ENCODE data around the gene OR4C45. TPM values are rescaled to one million over a fixed set of nuclear protein-coding genes. Genes with fewer than 3 reads are reported as not detected.

Gene OR4C45
- total and polyA plus RNA-seq, 2 of the 8 experiments (the other 6 are each of a cell fraction or from before 2014, with no cell fraction given) = not detected

- H4K20me1 ChIP-seq (replicated peaks in 1 of 2; ENCODE audit: control insufficient read depth in 1 of 2, insufficient read depth in 2 of 2, low read length in 2 of 2) = no peaks in the 10 kb centered on the region
- ChIA-PET POLR2A (ENCODE audit: partially characterized antibody) (no interaction called here), CTCF (ENCODE audit: partially characterized antibody) (interaction anchor here (0.5 to 1.1 kb wide), 4 partner anchors 12 to 397 kb away, joined by 3 read pairs; no protein-coding TSS in a partner anchor)
- no peaks in the 10 kb centered on the region for H3K27me3 ChIP-seq (replicated peaks in 1 of 4; ENCODE audit: control insufficient read depth in 3 of 4, extremely low read depth in 1 of 4, insufficient read depth in 3 of 4, low read length in 3 of 4)
- no peak overlapping the region for H4K91ac ChIP-seq (replicated peaks; ENCODE audit: insufficient read length, low read length)
- 57% methylated on average over 6 of the region's 6 CpGs; no CpG with 5 or more reads in 1 of the 2 experiments for WGBS, 2 experiments (ENCODE audit: extremely low coverage in 1 of 2, insufficient coverage in 1 of 2, insufficient read length in 1 of 2, insufficient replicate concordance in 2 of 2, low coverage in 1 of 2, low lambda C conversion rate in 2 of 2, missing lambda C conversion rate in 1 of 2)
- TF ChIP-seq SIN3A (conservative IDR thresholded peaks at IDR 0.05 in 1 of 2, IDR thresholded peaks at IDR 0.05 in 1 of 2; ENCODE audit: low read depth in 1 of 2, low read length in 2 of 2) (no peak), RBBP5 (IDR thresholded peaks at IDR 0.05; ENCODE audit: borderline replicate concordance, low read depth, low read length) (no peak), CEBPB (IDR thresholded peaks at IDR 0.05; ENCODE audit: low read depth, low read length) (no peak), CTCF (IDR thresholded peaks at IDR 0.05; ENCODE audit: control extremely low read depth in 1 of 3, insufficient read depth in 1 of 3, low read depth in 1 of 3, low read length in 3 of 3) (peak; percentile 13 to 56 (median 26); a peak in 3 of 4 replicates), SUZ12 (IDR thresholded peaks at IDR 0.05; ENCODE audit: low read length) (no peak), RAD21 (IDR thresholded peaks at IDR 0.05 in 1 of 2, conservative IDR thresholded peaks at IDR 0.05 in 1 of 2; ENCODE audit: low read depth in 2 of 2, low read length in 2 of 2) (peak; percentile 69 to 71), EP300 (IDR thresholded peaks at IDR 0.05; ENCODE audit: borderline replicate concordance in 1 of 2, low read depth in 2 of 2, low read length in 2 of 2) (no peak), ZNF274 (IDR thresholded peaks at IDR 0.05; ENCODE audit: borderline replicate concordance, extremely low read depth, low read length) (no peak), CHD1 (IDR thresholded peaks at IDR 0.05; ENCODE audit: low read depth, low read length) (no peak)
- no peak overlapping the region for H2BK5ac ChIP-seq (ENCODE audit: low read depth, low read length)
- H3K9ac ChIP-seq (replicated peaks in 1 of 4; ENCODE audit: extremely low read depth in 1 of 4, low read depth in 3 of 4, low read length in 3 of 4) = no peak overlapping the region
- H3K36me3 ChIP-seq (ENCODE audit: control insufficient read depth in 2 of 4, insufficient read depth in 4 of 4, low read length in 3 of 4) = no peaks in the 10 kb centered on the region
- DNase-seq (ENCODE audit: low read depth in 1 of 2, low spot score in 2 of 2) (peak in 1 of 2 experiments; percentile 71), FAIRE-seq (no peak)
- no peaks in the 10 kb centered on the region for H3K79me1 ChIP-seq (ENCODE audit: low read depth, low read length)
- H3K18ac ChIP-seq (ENCODE audit: extremely low read depth, low read length) = no peak overlapping the region
- no peak overlapping the region for H3K4me2 ChIP-seq (ENCODE audit: insufficient read depth in 1 of 2, low read depth in 2 of 2, low read length in 2 of 2)
- no peak overlapping the region for H2BK20ac ChIP-seq (ENCODE audit: low read length)
- H2AFZ ChIP-seq (ENCODE audit: low read length) = no peak overlapping the region
- no peak overlapping the region for H2BK15ac ChIP-seq (ENCODE audit: low read length)
- peaks cover 46 to 60% of the 10 kb centered on the region in 2 experiments for H3K9me3 ChIP-seq (ENCODE audit: insufficient read depth in 2 of 2, low read depth in 1 of 2, low read length in 1 of 2)
- H3K23ac ChIP-seq (ENCODE audit: insufficient read length) = no peak overlapping the region
- H3K23me2 ChIP-seq (ENCODE audit: low read depth, low read length) = no peaks in the 10 kb centered on the region
- no peak overlapping the region for H3K27ac ChIP-seq (ENCODE audit: low read depth, low read length)
- H4K5ac ChIP-seq (ENCODE audit: insufficient read length, low read depth, low read length) = no peak overlapping the region
- no peak overlapping the region for H2AK5ac ChIP-seq (ENCODE audit: low read depth, low read length)
- no peak overlapping the region for H2BK12ac ChIP-seq (ENCODE audit: low read depth, low read length)
- H3K4ac ChIP-seq (replicated peaks; ENCODE audit: insufficient read length, low read depth, low read length) = no peak overlapping the region
- H3K79me2 ChIP-seq (ENCODE audit: control insufficient read depth in 1 of 2, insufficient read depth in 2 of 2, low read length in 2 of 2) = no peaks in the 10 kb centered on the region
- no peak overlapping the region for H2BK120ac ChIP-seq (replicated peaks; ENCODE audit: low read depth, low read length)
- H3K56ac ChIP-seq (replicated peaks; ENCODE audit: insufficient read length, low read depth, low read length) = no peak overlapping the region
- H4K8ac ChIP-seq (ENCODE audit: extremely low read depth, insufficient read depth, low read length) = no peak overlapping the region
- H3K4me3 ChIP-seq (ENCODE audit: extremely low read depth in 1 of 4, insufficient read depth in 2 of 4, low read depth in 3 of 4, low read length in 4 of 4) = no peak overlapping the region
- no peak overlapping the region for H3K14ac ChIP-seq (ENCODE audit: insufficient read length)
- H3K4me1 ChIP-seq (replicated peaks in 1 of 4; ENCODE audit: control insufficient read depth in 3 of 4, insufficient read depth in 4 of 4, low read length in 3 of 4) = no peaks in the 10 kb centered on the region
Measured at GRCh38 chr11:49995565-49995964, 37.1 kb upstream of the OR4C45 start.
